Esophagus squamous epithelium (tissue), 5 donors: ENCODE results near the gene FPR2. TPM values are rescaled to one million over a fixed set of nuclear protein-coding genes. Genes with fewer than 3 reads are reported as not detected.

ENCODE experiments used
- DNase-seq: peaks from one replicate; lab custom pipeline; 2025; lab: John Stamatoyannopoulos, UW
- H3K27ac ChIP-seq, 4 donors: fragments of 200-600 bp; sonication (generic); one replicate each; pipeline ENCODE4 v1.5.1; 2016 to 2019; ENCODE audit warnings: mild to moderate bottlenecking in 1 of 4
- H3K27me3 ChIP-seq, 4 donors: fragments of 200-600 bp; sonication (generic); 1 replicate in 3 of 4; 2 replicates in 1 of 4; pipeline versions ENCODE4 v1.5.1 to v1.6.0; 2017 to 2021; ENCODE audit warnings: antibody characterized with exemption in 1 of 4
- H3K36me3 ChIP-seq, 3 donors: fragments of 200-600 bp; sonication (generic); one replicate each; pipeline ENCODE4 v1.5.1; 2016 to 2019
- H3K4me1 ChIP-seq, 3 donors: fragments of 200-600 bp; sonication (generic); one replicate each; pipeline ENCODE4 v1.5.1; 2017 to 2019
- H3K4me3 ChIP-seq, 4 donors: fragments of 200-600 bp; sonication (generic); 1 replicate in 3 of 4; 2 replicates in 1 of 4; pipeline ENCODE4 v1.5.1; 2016 to 2019; ENCODE audit warnings: mild to moderate bottlenecking in 2 of 4, moderate library complexity in 1 of 4
- H3K9me3 ChIP-seq, 3 donors: fragments of 200-600 bp; sonication (generic); one replicate each; pipeline ENCODE4 v1.5.1; 2016 to 2019
- CTCF ChIP-seq, 6 experiments: fragments of 450-650 bp in 4 of 6; fragments of 200-600 bp in 2 of 6; sonication (generic) in 2 of 6; IDR thresholded peaks; one replicate each; pipeline ENCODE4 v1.5.1; 2016 to 2019; ENCODE audit warnings: antibody characterized with exemption in 6 of 6, mild to moderate bottlenecking in 4 of 6, moderate library complexity in 4 of 6
- POLR2A ChIP-seq, 4 donors: fragments of 450-650 bp; IDR thresholded peaks; one replicate each; pipeline ENCODE4 v1.6.1; 2017; ENCODE audit warnings: antibody characterized with exemption in 4 of 4, mild to moderate bottlenecking in 4 of 4, moderate library complexity in 3 of 4
- WGBS, 2 donors: methylation state at CpG; one replicate each; pipeline ENCODE4 v1.1.5; 2018; 5-methylcytosine and 5-hydroxymethylcytosine counted together
- intact Hi-C: fragments of 100-400 bp; cut with DNase I; formaldehyde crosslinking; loops from one replicate; pipeline ENCODE4 v1.15.0; 2022
- total RNA-seq, 4 donors: library from RNA; depleted of rRNA; stranded (reverse); fragments of >200 nt; gene quantifications; one replicate each; pipeline ENCODE4 v1.1.0, GENCODE V29; 2016
- donor health status: DM: yes; HTN: yes; CAD: no.

Gene FPR2
- total RNA-seq, 4 donors from 2014 or later = 0.79 to 2.2 TPM; not detected in 2

DNA sequence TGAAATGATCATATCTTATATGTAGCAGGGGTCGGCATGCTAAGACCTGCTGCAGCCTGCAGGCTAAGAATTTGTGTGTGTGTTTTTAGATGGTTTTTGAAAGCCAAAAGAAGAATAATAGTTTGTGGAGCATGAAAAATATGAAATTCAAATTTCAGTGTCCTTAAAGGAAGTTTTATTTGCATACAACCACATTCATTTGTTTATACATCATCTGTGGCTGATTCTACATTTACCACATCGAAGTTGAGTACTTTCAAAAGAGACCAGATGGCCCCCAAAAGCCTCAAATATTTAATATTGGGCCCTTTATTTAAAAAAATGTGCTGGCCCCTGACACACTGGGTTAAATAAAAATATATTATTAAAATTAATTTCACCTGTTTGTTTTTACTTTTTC is 38.5 kb upstream of the FPR2 start:
- no peaks in the 10 kb centered on the region for H3K36me3 ChIP-seq
- H3K4me3 ChIP-seq = no peak overlapping the region
- WGBS, 2 donors = 35 to 40% methylated on average over 2 of the region's 2 CpGs
- no peak for DNase-seq
- H3K27ac ChIP-seq = no peak overlapping the region
- H3K4me1 ChIP-seq = peaks cover 6 to 44% (median 11%) of the 10 kb centered on the region in 3 donors
- TF ChIP-seq POLR2A (IDR thresholded peaks at IDR 0.05) (no peak), CTCF (IDR thresholded peaks at IDR 0.05) (no peak)
- peaks cover 3 to 100% (median 8%) of the 10 kb centered on the region in 4 donors for H3K27me3 ChIP-seq
- no peaks in the 10 kb centered on the region for H3K9me3 ChIP-seq
- intact Hi-C loops = no loop called here

GRCh38 chr19:51724543-51724942 is 36.4 kb upstream of the FPR2 start:
- no peak overlapping the region for H3K27ac ChIP-seq
- no peak for DNase-seq
- 11 to 16% methylated on average over 4 to 8 of the region's 15 CpGs for WGBS, 2 donors
- H3K27me3 ChIP-seq = peaks cover 0 to 100% (median 5%) of the 10 kb centered on the region in 4 donors
- no peaks in the 10 kb centered on the region for H3K36me3 ChIP-seq
- no peak for TF ChIP-seq POLR2A (IDR thresholded peaks at IDR 0.05)
- TF ChIP-seq CTCF (IDR thresholded peaks at IDR 0.05) = no peak
- intact Hi-C loops = no loop called here
- no peaks in the 10 kb centered on the region for H3K9me3 ChIP-seq
- H3K4me1 ChIP-seq = peaks cover 2 to 38% (median 11%) of the 10 kb centered on the region in 3 donors
- H3K4me3 ChIP-seq = no peak overlapping the region

DNA sequence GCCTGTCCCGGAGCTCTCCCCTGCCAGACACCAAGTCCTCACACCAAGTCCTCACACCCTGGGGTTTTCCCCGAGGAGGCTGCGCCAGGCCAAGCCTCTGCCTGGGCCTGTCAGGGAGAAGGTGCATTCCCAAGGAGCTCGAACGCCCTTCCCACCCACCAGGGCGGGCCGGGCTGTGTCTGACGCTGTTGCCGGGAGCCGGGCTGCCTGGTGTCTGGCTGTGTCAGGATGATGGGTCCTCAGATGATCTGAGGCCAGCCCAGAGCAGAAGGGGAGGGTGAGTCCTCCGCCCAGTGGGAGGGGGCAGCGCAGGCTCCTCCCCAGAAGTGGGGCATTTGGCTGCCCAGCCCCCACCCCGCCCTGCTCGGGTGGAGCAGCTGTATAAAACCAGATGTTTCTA is 34.9 kb upstream of the FPR2 start:
- no peaks in the 10 kb centered on the region for H3K36me3 ChIP-seq
- TF ChIP-seq POLR2A (IDR thresholded peaks at IDR 0.05) (no peak), CTCF (IDR thresholded peaks at IDR 0.05) (no peak)
- H3K27me3 ChIP-seq = peaks cover 0 to 95% (median 0%) of the 10 kb centered on the region in 4 donors
- H3K27ac ChIP-seq = peak overlapping the region in 3 of 4 donors; percentile 13 to 47 (median 45)
- intact Hi-C loops = no loop called here
- H3K9me3 ChIP-seq = peaks cover 0 to 11% (median 3%) of the 10 kb centered on the region in 3 donors
- no peak for DNase-seq
- WGBS, 2 donors = 8 to 25% methylated on average over 1 to 2 of the region's 14 CpGs
- peaks cover 0 to 35% (median 11%) of the 10 kb centered on the region in 3 donors for H3K4me1 ChIP-seq
- no peak overlapping the region for H3K4me3 ChIP-seq

DNA sequence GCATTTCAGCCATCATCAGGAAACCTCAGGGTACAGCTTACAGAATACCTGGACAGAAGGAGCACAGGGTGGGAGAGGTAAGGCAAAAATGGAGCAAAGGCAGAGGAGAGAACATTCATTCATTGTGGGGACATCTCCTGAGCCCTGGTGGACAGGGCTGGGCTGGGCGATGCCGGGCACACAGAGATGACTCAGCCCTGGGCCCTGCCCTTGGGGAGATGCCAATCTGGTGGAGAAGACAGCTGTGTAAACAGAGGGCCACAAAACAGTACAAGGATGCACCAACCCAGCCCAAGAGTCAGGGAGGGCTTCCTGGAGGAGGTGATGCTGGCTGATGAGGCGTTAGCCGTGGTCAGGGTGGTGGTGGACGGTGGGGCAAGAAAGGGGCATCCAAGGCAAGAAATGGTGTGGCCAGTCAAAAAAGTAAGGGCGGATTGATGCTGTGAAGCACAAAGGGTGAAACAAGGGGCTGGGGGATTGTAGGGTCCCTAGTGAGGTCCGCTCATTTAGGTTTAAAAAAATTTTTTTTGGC is 33.6 kb upstream of the FPR2 start:
- Histone ChIP-seq H3K27me3 (peaks cover 0 to 85% (median 0%) of the 10 kb centered on the region in 4 donors), H3K4me3 (no peak overlapping the region), H3K9me3 (peaks cover 0 to 14% (median 3%) of the 10 kb centered on the region in 3 donors), H3K4me1 (peaks cover 0 to 35% (median 11%) of the 10 kb centered on the region in 3 donors), H3K27ac (no peak overlapping the region), H3K36me3 (no peaks in the 10 kb centered on the region)
- DNase-seq = no peak
- intact Hi-C loops = no loop called here
- WGBS, 2 donors = 68 to 79% methylated on average over 5 to 7 of the region's 7 CpGs
- TF ChIP-seq CTCF (IDR thresholded peaks at IDR 0.05) = peak in 1 of 6 experiments; percentile 13
- no peak for TF ChIP-seq POLR2A (IDR thresholded peaks at IDR 0.05)

- H3K27ac ChIP-seq = no peak overlapping the region
- peaks cover 0 to 80% (median 0%) of the 10 kb centered on the region in 4 donors for H3K27me3 ChIP-seq
- peaks cover 0 to 14% (median 3%) of the 10 kb centered on the region in 3 donors for H3K9me3 ChIP-seq
- H3K4me3 ChIP-seq = no peak overlapping the region
- WGBS, 2 donors = 18 to 30% methylated on average over 2 of the region's 2 CpGs
- no peaks in the 10 kb centered on the region for H3K36me3 ChIP-seq
- no peak for TF ChIP-seq POLR2A (IDR thresholded peaks at IDR 0.05)
- TF ChIP-seq CTCF (IDR thresholded peaks at IDR 0.05) = no peak
- peaks cover 0 to 25% (median 11%) of the 10 kb centered on the region in 3 donors for H3K4me1 ChIP-seq
- DNase-seq = no peak
- intact Hi-C loops = no loop called here
These were observed 31.2 kb upstream of the FPR2 start for GRCh38 chr19:51729781-51730180.
